CD4-positive, alpha-beta memory T cell (primary cell): ENCODE measurements around the gene NCBP3. TPM values are rescaled to one million over a fixed set of nuclear protein-coding genes. Genes with fewer than 3 reads are reported as not detected.

Experiments used
- CTCF ChIA-PET: fragments of 350-600 bp; sonication (Branson Sonifier 250); formaldehyde crosslinking; loops from one replicate; lab custom pipeline; 2021; ENCODE audit warnings: inconsistent platforms; ENCODE audit not compliant: partially characterized antibody; lab: Charles Lee
- POLR2A ChIA-PET: fragments of 350-600 bp; sonication (Branson Sonifier 250); formaldehyde crosslinking; loops from one replicate; lab custom pipeline; 2021; ENCODE audit not compliant: partially characterized antibody; lab: Charles Lee
- DNase-seq, 5 donors: peaks; one replicate each; pipeline versions ENCODE4 v3.0.0 to v3.0.0-alpha.2; 2020 to 2022; ENCODE audit warnings: mixed read lengths in 1 of 5
- H3K27ac ChIP-seq: one replicate; pipeline ENCODE4 v1.7.0; 2013; ENCODE audit warnings: low read depth, low read length
- H3K27me3 ChIP-seq: 2 replicates; pipeline ENCODE4 v1.7.0; 2013; ENCODE audit warnings: mild to moderate bottlenecking, low read length, moderate library complexity; ENCODE audit not compliant: insufficient read depth
- H3K36me3 ChIP-seq: 2 replicates; pipeline ENCODE4 v1.7.0; 2013; ENCODE audit warnings: mild to moderate bottlenecking, low read length, moderate library complexity; ENCODE audit not compliant: insufficient read depth
- H3K4me1 ChIP-seq: 2 replicates; pipeline ENCODE4 v1.7.0; 2013; ENCODE audit warnings: mild to moderate bottlenecking, low read length, moderate library complexity; ENCODE audit not compliant: insufficient read depth
- H3K4me3 ChIP-seq, 2 donors: one replicate each; pipeline ENCODE4 v1.7.0; 2013; ENCODE audit warnings: low read length in 2 of 2, mild to moderate bottlenecking in 1 of 2
- H3K9me3 ChIP-seq, 2 donors: one replicate each; pipeline ENCODE4 v1.7.0; 2013; ENCODE audit warnings: low read length in 2 of 2, control low read depth in 1 of 2; ENCODE audit not compliant: control insufficient read depth in 1 of 2
- H3K27ac Mint-ChIP-seq, 7 donors: one replicate each; pipeline ENCODE4 v1.8.0; 2020 to 2021; ENCODE audit warnings: mixed read lengths in 7 of 7, mild to moderate bottlenecking in 6 of 7, inconsistent platforms in 3 of 7, moderate library complexity in 3 of 7
- H3K27me3 Mint-ChIP-seq, 2 donors: one replicate each; pipeline ENCODE4 v1.8.0; 2020 to 2021; ENCODE audit warnings: mixed read lengths in 2 of 2
- H3K36me3 Mint-ChIP-seq, 2 donors: one replicate each; pipeline ENCODE4 v1.8.0; 2020 to 2021; ENCODE audit warnings: mixed read lengths in 2 of 2, inconsistent platforms in 1 of 2, mild to moderate bottlenecking in 1 of 2
- H3K4me1 Mint-ChIP-seq, 4 donors: one replicate each; pipeline ENCODE4 v1.8.0; 2020 to 2021; ENCODE audit warnings: mixed read lengths in 4 of 4, mild to moderate bottlenecking in 1 of 4
- H3K4me3 Mint-ChIP-seq, 8 donors: one replicate each; pipeline ENCODE4 v1.8.0; 2020 to 2021; ENCODE audit warnings: mixed read lengths in 8 of 8, mild to moderate bottlenecking in 7 of 8, moderate library complexity in 6 of 8, inconsistent platforms in 3 of 8
- H3K9me3 Mint-ChIP-seq, 8 donors: one replicate each; pipeline ENCODE4 v1.8.0; 2020 to 2021; ENCODE audit warnings: mixed read lengths in 8 of 8, mild to moderate bottlenecking in 5 of 8, inconsistent platforms in 3 of 8, moderate library complexity in 1 of 8
- intact Hi-C: fragments of 100-400 bp; cut with micrococcal nuclease; formaldehyde crosslinking; loops from one replicate; pipeline ENCODE4 v1.15.1; 2023
- polyA plus RNA-seq, 2 donors: library from polyadenylated mRNA; unstranded; fragments of 300-500 nt; fragmentation: Illumina TruSeq; gene quantifications; one replicate each; pipeline ENCODE4 v1.2.3, GENCODE V29; 2021
- total RNA-seq, 2 experiments: library from RNA; stranded (reverse); gene quantifications; one replicate each; pipeline ENCODE4 v1.2.3, GENCODE V29; 2021

NCBP3 gene
- total and polyA plus RNA-seq, 4 experiments from 2014 or later = 7.7 to 66.7 (median 32.1) TPM

GRCh38 chr17:3884188-3884587 is 38.1 kb upstream of the NCBP3 start:
- H3K4me3 ChIP-seq = no peak overlapping the region
- H3K27me3 Mint-ChIP-seq = no peaks in the 10 kb centered on the region
- H3K9me3 ChIP-seq = no peaks in the 10 kb centered on the region
- no peak overlapping the region for H3K4me3 Mint-ChIP-seq
- CTCF ChIA-PET = interaction anchor here (1.3 to 1.7 kb wide), 3 partner anchors 19 to 30 kb away, joined by 3 to 7 read pairs (median 5); no protein-coding TSS in a partner anchor
- H3K27ac ChIP-seq = no peak overlapping the region
- intact Hi-C loops = no loop called here
- no peaks in the 10 kb centered on the region for H3K9me3 Mint-ChIP-seq
- H3K27me3 ChIP-seq = no peaks in the 10 kb centered on the region
- no peak for DNase-seq
- H3K4me1 ChIP-seq = peaks cover 22% of the 10 kb centered on the region
- H3K36me3 Mint-ChIP-seq = peaks cover 0 to 3% of the 10 kb centered on the region in 2 donors
- H3K36me3 ChIP-seq = no peaks in the 10 kb centered on the region
- H3K27ac Mint-ChIP-seq = no peak overlapping the region
- POLR2A ChIA-PET = interaction anchor here (1.4 kb wide), 1 partner anchor 9 kb away, joined by 5 read pairs; the partner anchor contains the start of gene CAMKK1
- H3K4me1 Mint-ChIP-seq = peaks cover 11 to 36% (median 21%) of the 10 kb centered on the region in 4 donors

GRCh38 chr17:3882276-3882675 is 36.2 kb upstream of the NCBP3 start:
- Mint-ChIP-seq H3K27ac (peak overlapping the region in 1 of 7 donors; percentile 23), H3K4me3 (no peak overlapping the region), H3K9me3 (no peaks in the 10 kb centered on the region), H3K36me3 (peaks cover 0 to 8% of the 10 kb centered on the region in 2 donors), H3K27me3 (no peaks in the 10 kb centered on the region), H3K4me1 (peaks cover 8 to 20% (median 13%) of the 10 kb centered on the region in 4 donors)
- no peaks in the 10 kb centered on the region for H3K9me3 ChIP-seq
- H3K27ac ChIP-seq = no peak overlapping the region
- POLR2A ChIA-PET = no interaction called here
- H3K27me3 ChIP-seq = no peaks in the 10 kb centered on the region
- no peak for DNase-seq
- CTCF ChIA-PET = interaction anchor here (1.3 kb wide), 1 partner anchor 31 kb away, joined by 3 read pairs; no protein-coding TSS in a partner anchor
- no peak overlapping the region for H3K4me3 ChIP-seq
- no peaks in the 10 kb centered on the region for H3K36me3 ChIP-seq
- intact Hi-C loops = no loop called here
- peaks cover 12% of the 10 kb centered on the region for H3K4me1 ChIP-seq

GRCh38 chr17:3880983-3881382 is 34.9 kb upstream of the NCBP3 start:
- no peak overlapping the region for H3K27ac Mint-ChIP-seq
- H3K27me3 Mint-ChIP-seq = no peaks in the 10 kb centered on the region
- H3K4me1 ChIP-seq = no peaks in the 10 kb centered on the region
- ChIA-PET CTCF (no interaction called here), POLR2A (no interaction called here)
- no peak for DNase-seq
- H3K27ac ChIP-seq = no peak overlapping the region
- H3K9me3 ChIP-seq = no peaks in the 10 kb centered on the region
- intact Hi-C loops = no loop called here
- H3K4me1 Mint-ChIP-seq = peaks cover 0 to 7% (median under 1%) of the 10 kb centered on the region in 4 donors
- H3K4me3 Mint-ChIP-seq = no peak overlapping the region
- no peaks in the 10 kb centered on the region for H3K9me3 Mint-ChIP-seq
- H3K36me3 ChIP-seq = no peaks in the 10 kb centered on the region
- no peaks in the 10 kb centered on the region for H3K27me3 ChIP-seq
- H3K36me3 Mint-ChIP-seq = peaks cover 6 to 11% of the 10 kb centered on the region in 2 donors
- H3K4me3 ChIP-seq = no peak overlapping the region

GRCh38 chr17:3879591-3880417 is 33.8 kb upstream of the NCBP3 start:
- Mint-ChIP-seq H3K27ac (peak overlapping the region in 1 of 7 donors; percentile 60), H3K9me3 (no peaks in the 10 kb centered on the region), H3K27me3 (no peaks in the 10 kb centered on the region), H3K4me1 (peaks cover 0 to 1% (median 0%) of the 10 kb centered on the region in 4 donors), H3K36me3 (peaks cover 13 to 16% of the 10 kb centered on the region in 2 donors), H3K4me3 (no peak overlapping the region)
- CTCF ChIA-PET = interaction anchor here (0.7 to 1.1 kb wide), 2 partner anchors 34 to 85 kb away, joined by 3 to 6 read pairs; no protein-coding TSS in a partner anchor
- H3K4me1 ChIP-seq = no peaks in the 10 kb centered on the region
- no peaks in the 10 kb centered on the region for H3K36me3 ChIP-seq
- no peak overlapping the region for H3K4me3 ChIP-seq
- intact Hi-C loops = no loop called here
- POLR2A ChIA-PET = no interaction called here
- no peak overlapping the region for H3K27ac ChIP-seq
- no peaks in the 10 kb centered on the region for H3K27me3 ChIP-seq
- no peaks in the 10 kb centered on the region for H3K9me3 ChIP-seq
- no peak for DNase-seq

- Histone ChIP-seq H3K27me3 (no peaks in the 10 kb centered on the region), H3K36me3 (no peaks in the 10 kb centered on the region), H3K9me3 (no peaks in the 10 kb centered on the region), H3K4me1 (no peaks in the 10 kb centered on the region), H3K4me3 (no peak overlapping the region), H3K27ac (no peak overlapping the region)
- intact Hi-C loops = no loop called here
- POLR2A ChIA-PET = no interaction called here
- H3K4me3 Mint-ChIP-seq = no peak overlapping the region
- CTCF ChIA-PET = interaction anchor here (0.8 to 1.1 kb wide), 3 partner anchors 15 to 35 kb away, joined by 3 to 6 read pairs (median 3); no protein-coding TSS in a partner anchor
- H3K4me1 Mint-ChIP-seq = no peaks in the 10 kb centered on the region
- H3K36me3 Mint-ChIP-seq = peaks cover 13 to 15% of the 10 kb centered on the region in 2 donors
- DNase-seq = no peak
- no peak overlapping the region for H3K27ac Mint-ChIP-seq
- no peaks in the 10 kb centered on the region for H3K27me3 Mint-ChIP-seq
- no peaks in the 10 kb centered on the region for H3K9me3 Mint-ChIP-seq
Measured at GRCh38 chr17:3879186-3879585, 33.1 kb upstream of the NCBP3 start.

GRCh38 chr17:3877220-3877619 is 31.2 kb upstream of the NCBP3 start:
- Mint-ChIP-seq H3K9me3 (no peaks in the 10 kb centered on the region), H3K36me3 (peaks cover 17 to 20% of the 10 kb centered on the region in 2 donors), H3K27ac (no peak overlapping the region), H3K4me1 (no peaks in the 10 kb centered on the region), H3K4me3 (no peak overlapping the region), H3K27me3 (no peaks in the 10 kb centered on the region)
- Histone ChIP-seq H3K4me3 (no peak overlapping the region), H3K4me1 (no peaks in the 10 kb centered on the region), H3K36me3 (no peaks in the 10 kb centered on the region), H3K27ac (no peak overlapping the region), H3K9me3 (no peaks in the 10 kb centered on the region), H3K27me3 (no peaks in the 10 kb centered on the region)
- CTCF ChIA-PET = no interaction called here
- DNase-seq = no peak
- intact Hi-C loops = no loop called here
- POLR2A ChIA-PET = no interaction called here

- H3K27ac Mint-ChIP-seq = peak overlapping the region in 1 of 7 donors; percentile 46
- ChIA-PET POLR2A (no interaction called here), CTCF (interaction anchor here (1.2 kb wide), 1 partner anchor 37 kb away, joined by 3 read pairs; no protein-coding TSS in a partner anchor)
- intact Hi-C loops = no loop called here
- no peaks in the 10 kb centered on the region for H3K27me3 ChIP-seq
- no peaks in the 10 kb centered on the region for H3K4me1 ChIP-seq
- H3K4me3 Mint-ChIP-seq = no peak overlapping the region
- H3K4me1 Mint-ChIP-seq = no peaks in the 10 kb centered on the region
- no peaks in the 10 kb centered on the region for H3K36me3 ChIP-seq
- no peak overlapping the region for H3K27ac ChIP-seq
- H3K36me3 Mint-ChIP-seq = peaks cover 17 to 21% of the 10 kb centered on the region in 2 donors
- no peaks in the 10 kb centered on the region for H3K9me3 ChIP-seq
- H3K27me3 Mint-ChIP-seq = no peaks in the 10 kb centered on the region
- DNase-seq = no peak
- no peak overlapping the region for H3K4me3 ChIP-seq
- H3K9me3 Mint-ChIP-seq = no peaks in the 10 kb centered on the region
Measured at GRCh38 chr17:3875317-3875716, 29.3 kb upstream of the NCBP3 start.
